Urothelium cell line (cell line): ENCODE measurements around the gene MRPS7.
"Not testable (repeated sequence)": the region's sequence is repeated elsewhere in the genome, so short reads cannot be mapped to it uniquely, and the experiment has no call there.

Source experiments
- DNase-seq: peaks from one replicate; pipeline ENCODE4 v3.0.0; 2011; ENCODE audit warnings: low spot score, mixed read lengths
- FAIRE-seq: peaks from 2 replicates; lab custom pipeline; 2011; peaks lifted over from hg19 to GRCh38; lab: Jason Lieb, UNC

Gene MRPS7

GRCh38 chr17:75242461-75243042, 19.1 kb upstream of the MRPS7 start:
- DNase-seq, result no peak
- no peak for FAIRE-seq

- FAIRE-seq (peak; percentile 73), DNase-seq (no peak)
Measured at GRCh38 chr17:75244133-75244866, 17.4 kb upstream of the MRPS7 start.

GRCh38 chr17:75245011-75245410, 16.7 kb upstream of the MRPS7 start:
- FAIRE-seq, result no peak

GRCh38 chr17:75246404-75246803, 15.3 kb upstream of the MRPS7 start:
- no peak for DNase-seq
- FAIRE-seq, result no peak

More at GRCh38 chr17:75245011-75245410, 16.7 kb upstream of the MRPS7 start:
- no peak for DNase-seq

GRCh38 chr17:75249564-75249963, 12.1 kb upstream of the MRPS7 start:
- DNase-seq (no peak), FAIRE-seq (no peak)

- DNase-seq, result no peak
- no peak for FAIRE-seq
Measured at GRCh38 chr17:75250009-75250471, 11.6 kb upstream of the MRPS7 start.

GRCh38 chr17:75252039-75252816, 9.5 kb upstream of the MRPS7 start:
- no peak for FAIRE-seq
- DNase-seq, result no peak

GRCh38 chr17:75255954-75256698, 5.6 kb upstream of the MRPS7 start:
- FAIRE-seq, DNase-seq: not testable (repeated sequence)

GRCh38 chr17:75257228-75257627, 4.5 kb upstream of the MRPS7 start:
- not testable (repeated sequence) for DNase-seq, FAIRE-seq

GRCh38 chr17:75260641-75261335, 891 bp upstream of the MRPS7 start:
- FAIRE-seq (no peak), DNase-seq (no peak)

- DNase-seq (no peak), FAIRE-seq (no peak)
Measured at GRCh38 chr17:75262112-75262606, 480 bp downstream of the MRPS7 start.

- FAIRE-seq (no peak), DNase-seq (no peak)
Measured at GRCh38 chr17:75263055-75263454, 1.4 kb downstream of the MRPS7 start.

GRCh38 chr17:75265614-75266315, 4.1 kb downstream of the MRPS7 start:
- FAIRE-seq, result no peak
- no peak for DNase-seq

GRCh38 chr17:75266316-75267152, 4.9 kb downstream of the MRPS7 start:
- DNase-seq, result no peak
- FAIRE-seq, result no peak

GRCh38 chr17:75267153-75267410, 5.4 kb downstream of the MRPS7 start:
- FAIRE-seq (no peak), DNase-seq (no peak)

GRCh38 chr17:75267411-75268232, 5.9 kb downstream of the MRPS7 start:
- no peak for DNase-seq
- no peak for FAIRE-seq

GRCh38 chr17:75269844-75270217, 8.2 kb downstream of the MRPS7 start:
- FAIRE-seq, result no peak
- DNase-seq, result no peak
